Measurements from ENCODE around the gene PIGM.

Gene PIGM

DNA sequence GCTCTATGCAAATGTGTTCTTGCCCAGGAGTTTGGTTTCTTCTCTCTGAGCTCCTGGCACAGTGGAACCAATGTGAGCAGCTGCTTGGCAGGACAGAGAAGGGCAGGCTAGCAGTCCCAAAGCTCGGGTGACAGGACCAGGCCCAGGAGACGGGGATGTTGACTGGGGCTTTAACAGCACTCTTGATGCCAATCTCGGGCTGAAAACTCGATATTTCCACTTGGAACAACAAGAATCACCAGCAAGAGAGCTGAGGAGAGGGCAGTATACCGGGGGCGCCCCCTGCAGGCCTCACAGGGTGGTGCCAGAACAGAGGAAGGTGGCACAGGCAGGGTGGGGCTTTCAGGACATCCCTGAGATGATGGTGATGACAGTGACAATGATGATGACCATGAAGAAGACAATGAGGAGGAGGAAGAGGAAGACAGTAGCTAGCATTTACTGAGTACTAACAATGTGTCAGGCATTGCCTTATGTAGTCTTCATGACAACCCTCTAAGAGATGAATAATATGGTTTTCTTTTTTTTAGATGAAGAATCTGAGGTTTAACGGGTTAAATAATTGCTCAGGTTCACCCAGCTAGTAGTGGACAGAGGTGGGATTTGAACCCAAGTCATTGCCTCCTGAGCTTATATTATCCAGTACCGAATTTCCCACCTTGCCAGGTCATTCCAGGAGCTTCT, 46.9 kb upstream of the PIGM start:
- no peak overlapping the region for H3K27ac ChIP-seq (replicated peaks)
- H3K27me3 ChIP-seq (ENCODE audit: insufficient read depth, poor library complexity, severe bottlenecking): peaks cover 20% of the 10 kb centered on the region
- TF ChIP-seq GABPA (IDR thresholded peaks at IDR 0.05; ENCODE audit: low read depth): no peak
- TF ChIP-seq, protein P1, sequence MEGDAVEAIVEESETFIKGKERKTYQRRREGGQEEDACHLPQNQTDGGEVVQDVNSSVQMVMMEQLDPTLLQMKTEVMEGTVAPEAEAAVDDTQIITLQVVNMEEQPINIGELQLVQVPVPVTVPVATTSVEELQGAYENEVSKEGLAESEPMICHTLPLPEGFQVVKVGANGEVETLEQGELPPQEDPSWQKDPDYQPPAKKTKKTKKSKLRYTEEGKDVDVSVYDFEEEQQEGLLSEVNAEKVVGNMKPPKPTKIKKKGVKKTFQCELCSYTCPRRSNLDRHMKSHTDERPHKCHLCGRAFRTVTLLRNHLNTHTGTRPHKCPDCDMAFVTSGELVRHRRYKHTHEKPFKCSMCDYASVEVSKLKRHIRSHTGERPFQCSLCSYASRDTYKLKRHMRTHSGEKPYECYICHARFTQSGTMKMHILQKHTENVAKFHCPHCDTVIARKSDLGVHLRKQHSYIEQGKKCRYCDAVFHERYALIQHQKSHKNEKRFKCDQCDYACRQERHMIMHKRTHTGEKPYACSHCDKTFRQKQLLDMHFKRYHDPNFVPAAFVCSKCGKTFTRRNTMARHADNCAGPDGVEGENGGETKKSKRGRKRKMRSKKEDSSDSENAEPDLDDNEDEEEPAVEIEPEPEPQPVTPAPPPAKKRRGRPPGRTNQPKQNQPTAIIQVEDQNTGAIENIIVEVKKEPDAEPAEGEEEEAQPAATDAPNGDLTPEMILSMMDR (IDR thresholded peaks at IDR 0.05; ENCODE audit: insufficient read depth, low read length): peak; percentile 62
- TF ChIP-seq, protein P2, sequence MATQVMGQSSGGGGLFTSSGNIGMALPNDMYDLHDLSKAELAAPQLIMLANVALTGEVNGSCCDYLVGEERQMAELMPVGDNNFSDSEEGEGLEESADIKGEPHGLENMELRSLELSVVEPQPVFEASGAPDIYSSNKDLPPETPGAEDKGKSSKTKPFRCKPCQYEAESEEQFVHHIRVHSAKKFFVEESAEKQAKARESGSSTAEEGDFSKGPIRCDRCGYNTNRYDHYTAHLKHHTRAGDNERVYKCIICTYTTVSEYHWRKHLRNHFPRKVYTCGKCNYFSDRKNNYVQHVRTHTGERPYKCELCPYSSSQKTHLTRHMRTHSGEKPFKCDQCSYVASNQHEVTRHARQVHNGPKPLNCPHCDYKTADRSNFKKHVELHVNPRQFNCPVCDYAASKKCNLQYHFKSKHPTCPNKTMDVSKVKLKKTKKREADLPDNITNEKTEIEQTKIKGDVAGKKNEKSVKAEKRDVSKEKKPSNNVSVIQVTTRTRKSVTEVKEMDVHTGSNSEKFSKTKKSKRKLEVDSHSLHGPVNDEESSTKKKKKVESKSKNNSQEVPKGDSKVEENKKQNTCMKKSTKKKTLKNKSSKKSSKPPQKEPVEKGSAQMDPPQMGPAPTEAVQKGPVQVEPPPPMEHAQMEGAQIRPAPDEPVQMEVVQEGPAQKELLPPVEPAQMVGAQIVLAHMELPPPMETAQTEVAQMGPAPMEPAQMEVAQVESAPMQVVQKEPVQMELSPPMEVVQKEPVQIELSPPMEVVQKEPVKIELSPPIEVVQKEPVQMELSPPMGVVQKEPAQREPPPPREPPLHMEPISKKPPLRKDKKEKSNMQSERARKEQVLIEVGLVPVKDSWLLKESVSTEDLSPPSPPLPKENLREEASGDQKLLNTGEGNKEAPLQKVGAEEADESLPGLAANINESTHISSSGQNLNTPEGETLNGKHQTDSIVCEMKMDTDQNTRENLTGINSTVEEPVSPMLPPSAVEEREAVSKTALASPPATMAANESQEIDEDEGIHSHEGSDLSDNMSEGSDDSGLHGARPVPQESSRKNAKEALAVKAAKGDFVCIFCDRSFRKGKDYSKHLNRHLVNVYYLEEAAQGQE (IDR thresholded peaks at IDR 0.05; ENCODE audit: insufficient replicate concordance, low read depth): no peak
- no peak for TF ChIP-seq POLR2AphosphoS5 (IDR thresholded peaks at IDR 0.05; ENCODE audit: low read depth)
- no peak for TF ChIP-seq SPI1 (IDR thresholded peaks at IDR 0.05; ENCODE audit: borderline replicate concordance, low read depth)
- DNase-seq (ENCODE audit: low read depth in 1 of 2, low spot score in 1 of 2): peak in 1 of 2 experiments; percentile 54
- no peak overlapping the region for H3K4me3 ChIP-seq (replicated peaks; ENCODE audit: insufficient read depth, low read length)

DNA sequence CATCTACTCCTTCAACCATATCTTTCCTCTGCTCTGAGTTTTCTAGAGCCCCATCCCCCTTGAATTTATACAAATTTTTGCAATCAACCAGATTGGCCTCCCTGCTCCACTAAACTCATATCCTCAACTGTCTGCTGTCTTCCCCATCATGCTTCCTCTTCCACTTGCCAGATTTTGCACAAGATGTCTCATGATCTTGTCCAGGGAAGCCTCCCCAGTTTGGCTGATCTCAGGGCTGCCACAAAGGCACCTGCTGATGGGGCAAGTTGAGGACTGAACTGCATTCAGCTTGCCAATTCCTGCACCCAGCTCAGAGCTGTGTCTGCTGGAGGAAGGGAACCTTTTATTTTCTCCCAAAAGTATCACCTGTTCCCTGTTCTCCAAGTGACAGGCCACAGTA, 45.7 kb upstream of the PIGM start:
- peak in 1 of 2 experiments; percentile 24 for DNase-seq (ENCODE audit: low read depth in 1 of 2, low spot score in 1 of 2)
- TF ChIP-seq POLR2AphosphoS5 (IDR thresholded peaks at IDR 0.05; ENCODE audit: low read depth): no peak
- TF ChIP-seq, protein P1 (IDR thresholded peaks at IDR 0.05; ENCODE audit: insufficient read depth, low read length): no peak
- no peak for TF ChIP-seq GABPA (IDR thresholded peaks at IDR 0.05; ENCODE audit: low read depth)
- TF ChIP-seq, protein P2 (IDR thresholded peaks at IDR 0.05; ENCODE audit: insufficient replicate concordance, low read depth): no peak
- TF ChIP-seq SPI1 (IDR thresholded peaks at IDR 0.05; ENCODE audit: borderline replicate concordance, low read depth): no peak
- Histone ChIP-seq H3K27ac (replicated peaks) (no peak overlapping the region), H3K4me3 (replicated peaks; ENCODE audit: insufficient read depth, low read length) (no peak overlapping the region), H3K27me3 (ENCODE audit: insufficient read depth, poor library complexity, severe bottlenecking) (peaks cover 13% of the 10 kb centered on the region)

DNA sequence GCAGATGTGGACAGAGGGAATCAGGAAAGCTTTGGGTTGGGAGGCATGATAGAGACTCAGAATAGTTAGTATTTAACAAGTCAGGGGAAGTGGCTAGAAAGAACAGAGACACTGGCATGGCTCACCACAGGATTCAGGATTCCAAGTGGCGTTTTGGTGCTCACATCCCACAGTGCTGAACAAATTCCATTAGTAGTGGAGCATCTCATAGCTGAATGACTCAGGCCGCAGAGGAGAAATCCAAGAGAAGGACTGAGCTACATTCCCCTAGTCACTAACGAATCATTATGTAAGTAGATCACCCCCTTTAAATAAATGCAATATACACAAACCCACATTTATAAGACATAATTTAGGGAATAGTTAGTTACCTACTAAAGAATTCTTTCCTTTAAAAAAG, 44.5 kb upstream of the PIGM start:
- peaks cover 11% of the 10 kb centered on the region for H3K27me3 ChIP-seq (ENCODE audit: insufficient read depth, poor library complexity, severe bottlenecking)
- no peak overlapping the region for H3K27ac ChIP-seq (replicated peaks)
- H3K4me3 ChIP-seq (replicated peaks; ENCODE audit: insufficient read depth, low read length): no peak overlapping the region
- no peak for TF ChIP-seq SPI1 (IDR thresholded peaks at IDR 0.05; ENCODE audit: borderline replicate concordance, low read depth)
- TF ChIP-seq POLR2AphosphoS5 (IDR thresholded peaks at IDR 0.05; ENCODE audit: low read depth): no peak
- TF ChIP-seq GABPA (IDR thresholded peaks at IDR 0.05; ENCODE audit: low read depth): no peak
- TF ChIP-seq, protein P2 (IDR thresholded peaks at IDR 0.05; ENCODE audit: insufficient replicate concordance, low read depth): no peak
- TF ChIP-seq, protein P1 (IDR thresholded peaks at IDR 0.05; ENCODE audit: insufficient read depth, low read length): no peak
- DNase-seq (ENCODE audit: low read depth in 1 of 2, low spot score in 1 of 2): no peak
